LNCaP clone FGC (cell line): ENCODE data around the gene CPZ.

Experiments
- DNase-seq: peaks from one replicate; pipeline ENCODE4 v3.0.0-alpha.2; 2011; ENCODE audit warnings: low read depth
- H3K4me3 ChIP-seq: 2 replicates; pipeline ENCODE4 v1.5.1; 2011; ENCODE audit warnings: mild to moderate bottlenecking, low read depth, low read length, control low read depth
- CTCF ChIP-seq: IDR thresholded peaks from 2 replicates; pipeline ENCODE4 v1.5.1; 2012; ENCODE audit warnings: mild to moderate bottlenecking; ENCODE audit not compliant: control insufficient read depth, insufficient read depth; ENCODE audit errors: extremely low read depth

The CPZ gene

GRCh38 chr4:8580321-8581093 lies 12.1 kb upstream of the CPZ start, which contains the start of gene GPR78:
Gene GPR78, plus strand, starts transcription at chr4:8580392. Its CDS starts 591 bp downstream, at chr4:8580983.
- DNase-seq: peak; percentile 4
- no peak within 1 kb of the TSS for H3K4me3 ChIP-seq
- no peak for TF ChIP-seq CTCF

DNA sequence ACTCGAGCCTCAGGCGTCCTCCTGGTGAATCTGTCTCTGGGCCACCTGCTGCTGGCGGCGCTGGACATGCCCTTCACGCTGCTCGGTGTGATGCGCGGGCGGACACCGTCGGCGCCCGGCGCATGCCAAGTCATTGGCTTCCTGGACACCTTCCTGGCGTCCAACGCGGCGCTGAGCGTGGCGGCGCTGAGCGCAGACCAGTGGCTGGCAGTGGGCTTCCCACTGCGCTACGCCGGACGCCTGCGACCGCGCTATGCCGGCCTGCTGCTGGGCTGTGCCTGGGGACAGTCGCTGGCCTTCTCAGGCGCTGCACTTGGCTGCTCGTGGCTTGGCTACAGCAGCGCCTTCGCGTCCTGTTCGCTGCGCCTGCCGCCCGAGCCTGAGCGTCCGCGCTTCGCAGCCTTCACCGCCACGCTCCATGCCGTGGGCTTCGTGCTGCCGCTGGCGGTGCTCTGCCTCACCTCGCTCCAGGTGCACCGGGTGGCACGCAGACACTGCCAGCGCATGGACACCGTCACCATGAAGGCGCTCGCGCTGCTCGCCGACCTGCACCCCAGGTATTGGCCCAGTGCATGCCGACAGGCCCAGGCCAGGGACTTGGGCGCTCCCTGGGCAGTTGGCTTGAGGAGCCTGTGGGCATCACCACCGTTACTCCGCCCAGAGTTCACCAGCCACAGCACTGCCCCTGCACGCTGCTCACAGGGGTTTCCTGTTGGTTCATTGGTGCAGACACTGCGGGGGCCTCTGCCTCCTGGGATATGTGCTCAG lies 11.3 kb upstream of the CPZ start:
- DNase-seq: no peak
- H3K4me3 ChIP-seq: no peak overlapping the region
- no peak for TF ChIP-seq CTCF

- no peak for TF ChIP-seq CTCF
- no peak overlapping the region for H3K4me3 ChIP-seq
- DNase-seq: no peak
Measured at GRCh38 chr4:8582016-8582415, 10.5 kb upstream of the CPZ start.

DNA sequence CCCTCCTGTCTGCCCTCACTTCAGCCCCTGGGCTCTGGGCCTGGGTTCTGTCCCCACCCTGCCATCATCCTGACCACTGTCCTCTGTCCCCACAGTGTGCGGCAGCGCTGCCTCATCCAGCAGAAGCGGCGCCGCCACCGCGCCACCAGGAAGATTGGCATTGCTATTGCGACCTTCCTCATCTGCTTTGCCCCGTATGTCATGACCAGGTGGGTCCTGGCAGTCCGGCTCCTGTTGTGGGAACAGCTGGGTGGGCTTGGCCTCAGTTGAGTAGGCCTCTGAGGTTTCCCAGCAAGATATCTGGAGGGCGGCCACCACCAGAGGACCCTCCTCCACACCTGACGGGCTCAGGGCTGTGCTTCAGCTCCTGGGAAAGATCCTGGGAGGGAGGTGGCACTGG lies 10.1 kb upstream of the CPZ start:
- H3K4me3 ChIP-seq: no peak overlapping the region
- no peak for DNase-seq
- TF ChIP-seq CTCF: no peak

DNA sequence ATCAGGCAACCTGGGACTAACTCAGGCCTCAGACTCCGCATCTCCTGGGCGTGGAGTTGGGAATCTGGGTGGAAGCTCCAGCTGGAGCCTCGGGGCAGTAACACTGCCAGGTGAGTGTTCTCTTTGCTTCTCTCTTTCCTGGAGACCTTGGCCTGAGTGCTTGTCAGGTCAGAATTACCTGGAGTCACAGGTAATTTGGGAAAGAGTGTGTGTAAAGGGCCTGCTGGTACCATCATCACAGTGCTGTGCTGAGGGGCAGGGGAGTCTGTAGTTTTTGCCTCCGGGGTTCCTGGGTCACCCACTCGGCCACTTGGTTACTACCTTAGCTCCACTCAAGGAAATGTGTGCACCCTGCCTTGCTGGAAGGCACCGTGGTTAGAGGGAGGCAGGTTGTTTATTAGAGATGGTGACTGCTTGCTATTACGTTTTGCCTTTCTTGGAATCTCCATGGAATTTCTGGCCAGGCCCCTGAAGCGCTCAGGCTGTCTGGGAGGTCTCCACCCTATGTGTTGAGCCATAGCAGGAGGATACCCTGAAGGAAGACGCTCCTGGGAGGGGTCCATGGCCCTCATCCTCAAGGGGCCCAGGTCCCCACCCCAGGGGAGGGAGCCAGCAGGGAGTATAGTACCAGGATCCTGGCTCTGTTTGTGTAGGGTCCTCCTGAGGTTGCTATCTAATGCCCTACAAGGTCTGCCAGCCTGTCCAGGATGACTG lies 9.5 kb upstream of the CPZ start:
- no peak for TF ChIP-seq CTCF
- H3K4me3 ChIP-seq: no peak overlapping the region
- DNase-seq: no peak

GRCh38 chr4:8583655-8584025 lies 8.9 kb upstream of the CPZ start:
- no peak overlapping the region for H3K4me3 ChIP-seq
- no peak for TF ChIP-seq CTCF
- no peak for DNase-seq
